Stimulated activated naive CD8-positive, alpha-beta T cell treated with anti-CD3 and anti-CD28 coated beads, Interleukin-15, Interleukin-2, amounts not matched to agents 100 U/mL and 50 U/mL, for 24 hours (primary cell): ENCODE data around the gene SCGB1C2.
"Not testable (repeated sequence)": the region's sequence is repeated elsewhere in the genome, so short reads cannot be mapped to it uniquely, and the experiment has no call there.

Experiments
- ATAC-seq: fragments of 150-1000 bp; cut with Tn5 transposase; one replicate; pipeline ENCODE4 v1.10.0; 2021
- DNase-seq: peaks from one replicate; pipeline ENCODE4 v3.0.0; 2021

Gene SCGB1C2

GRCh38 chr17:148757-149156 lies 11.4 kb downstream of the SCGB1C2 start:
- ATAC-seq (no peak), DNase-seq (no peak)

- ATAC-seq (no peak), DNase-seq (no peak)
Observed at GRCh38 chr17:149231-149630, 11.9 kb downstream of the SCGB1C2 start.

- no peak for ATAC-seq
- DNase-seq: no peak
Observed at GRCh38 chr17:149897-150584, 12.7 kb downstream of the SCGB1C2 start.

GRCh38 chr17:151004-151403 lies 13.6 kb downstream of the SCGB1C2 start:
- DNase-seq: no peak
- ATAC-seq: no peak

GRCh38 chr17:151886-152859 lies 14.8 kb downstream of the SCGB1C2 start:
- DNase-seq (no peak), ATAC-seq (no peak)

- no peak for ATAC-seq
- no peak for DNase-seq
Observed at GRCh38 chr17:152860-153420, 15.6 kb downstream of the SCGB1C2 start.

- ATAC-seq (no peak), DNase-seq (no peak)
Observed at GRCh38 chr17:153851-154250, 16.5 kb downstream of the SCGB1C2 start.

GRCh38 chr17:155576-155975 lies 18.2 kb downstream of the SCGB1C2 start:
- no peak for ATAC-seq
- no peak for DNase-seq

- ATAC-seq (no peak), DNase-seq (no peak)
Observed at GRCh38 chr17:156094-156621, 18.8 kb downstream of the SCGB1C2 start.

- ATAC-seq: no peak
Observed at GRCh38 chr17:156946-157345, 19.6 kb downstream of the SCGB1C2 start.

GRCh38 chr17:157901-158300 lies 20.5 kb downstream of the SCGB1C2 start:
- DNase-seq: no peak
- no peak for ATAC-seq

More at GRCh38 chr17:156946-157345, 19.6 kb downstream of the SCGB1C2 start:
- no peak for DNase-seq

- ATAC-seq (no peak), DNase-seq (no peak)
Observed at GRCh38 chr17:158379-158778, 21.0 kb downstream of the SCGB1C2 start.

- no peak for ATAC-seq
- no peak for DNase-seq
Observed at GRCh38 chr17:159609-160008, 22.2 kb downstream of the SCGB1C2 start.

GRCh38 chr17:160336-160735 lies 23.0 kb downstream of the SCGB1C2 start:
- no peak for DNase-seq
- no peak for ATAC-seq

- ATAC-seq (no peak), DNase-seq (no peak)
Observed at GRCh38 chr17:161481-161880, 24.1 kb downstream of the SCGB1C2 start.

GRCh38 chr17:162689-163088 lies 25.3 kb downstream of the SCGB1C2 start:
- DNase-seq (no peak), ATAC-seq (no peak)

- ATAC-seq (no peak), DNase-seq (no peak)
Observed at GRCh38 chr17:163514-164098, 26.2 kb downstream of the SCGB1C2 start.

GRCh38 chr17:164303-165235 lies 27.2 kb downstream of the SCGB1C2 start:
- DNase-seq (peak; percentile 30), ATAC-seq (no peak)

- no peak for DNase-seq
- ATAC-seq: no peak
Observed at GRCh38 chr17:165939-166338, 28.6 kb downstream of the SCGB1C2 start.

- not testable (repeated sequence) for ATAC-seq, DNase-seq
Observed at GRCh38 chr17:168614-169013, 31.2 kb downstream of the SCGB1C2 start.

GRCh38 chr17:170130-170670 lies 32.8 kb downstream of the SCGB1C2 start:
- DNase-seq (no peak), ATAC-seq (peak; percentile 6)
